ENCODE data around the gene ATXN1L.
"Not testable (repeated sequence)": the region's sequence is repeated elsewhere in the genome, so short reads cannot be mapped to it uniquely, and the experiment has no call there.

The ATXN1L gene

DNA sequence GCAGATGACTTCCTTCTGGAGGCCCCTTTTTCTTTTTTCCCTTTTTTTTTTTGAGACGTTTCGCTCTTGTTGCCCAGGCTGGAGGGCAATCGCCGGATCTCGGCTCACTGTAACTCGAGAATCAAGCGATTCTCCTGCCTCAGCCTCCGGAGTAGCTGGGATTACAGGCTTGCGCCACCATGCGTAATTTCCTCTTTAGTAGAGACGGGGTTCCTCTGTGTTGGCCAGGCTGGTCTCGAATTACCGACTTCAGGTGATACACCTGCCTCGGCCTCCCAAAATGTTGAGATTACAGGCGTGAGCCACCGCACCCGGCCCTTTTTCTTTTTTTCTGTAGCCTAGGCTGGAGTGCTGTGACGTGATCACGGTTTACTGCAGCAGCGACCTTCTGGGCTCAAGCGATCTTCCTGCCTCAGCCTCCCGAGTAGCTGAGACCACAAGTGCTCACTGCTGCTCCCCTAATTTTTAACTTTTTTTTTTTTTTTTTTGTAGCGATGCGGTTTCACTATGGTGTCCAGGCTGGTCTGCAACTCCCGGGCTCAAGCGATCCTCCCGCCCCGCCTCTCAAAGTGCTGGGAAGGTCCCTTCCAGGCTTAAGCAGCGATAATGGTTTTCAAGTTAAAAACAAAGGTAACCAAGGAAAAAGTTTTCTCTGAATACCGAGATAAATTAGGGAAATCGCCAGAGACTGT, 48.6 kb downstream of the ATXN1L start:
- peak in 11 of 14 donors; percentile 23 to 59 (median 40) for DNase-seq

DNA sequence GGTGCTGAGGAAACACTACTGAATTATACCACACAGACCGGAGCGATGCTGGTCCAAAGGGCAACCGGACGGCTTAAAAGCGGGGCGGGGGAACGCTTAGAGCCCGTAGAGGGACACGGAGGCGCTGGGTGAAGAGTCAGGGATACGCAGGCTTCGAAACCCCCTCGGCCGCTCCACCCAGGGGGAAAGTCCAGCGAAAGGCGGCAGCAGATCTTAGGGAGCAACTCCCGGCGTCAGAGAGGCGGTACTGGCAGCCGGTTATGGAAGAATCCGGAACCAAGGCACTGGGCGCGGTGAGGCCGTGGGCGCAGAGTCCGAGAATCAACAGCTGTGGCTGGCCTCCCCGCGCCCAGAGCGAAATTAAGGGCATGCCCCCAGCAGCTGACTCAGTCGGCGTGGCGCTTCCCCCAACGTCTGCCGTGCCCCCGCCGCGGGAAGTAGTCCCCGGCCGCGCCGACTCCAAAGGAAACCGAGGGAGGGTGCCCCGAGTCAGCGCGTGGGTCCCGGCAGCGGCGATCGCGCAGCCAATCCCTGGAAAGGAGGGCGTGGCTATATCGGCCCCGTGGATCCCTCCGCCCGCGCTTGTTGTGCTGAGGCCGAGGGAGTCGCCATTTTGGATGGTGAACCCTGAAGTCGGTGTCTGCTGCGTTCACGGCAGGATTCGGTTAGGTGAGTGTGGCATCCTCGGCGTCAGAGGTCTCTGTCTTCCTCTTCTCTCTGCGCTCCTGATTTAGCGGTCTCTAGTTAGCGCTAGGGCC, 49.3 kb downstream of the ATXN1L start, which contains the start of gene IST1:
TSS of gene IST1 (plus strand) at position 611 of the 758 bp plus-strand sequence. CDS start 20,110 bp downstream, outside the sequence.
- DNase-seq, result peak; percentile 50 to 98 (median 96)

DNA sequence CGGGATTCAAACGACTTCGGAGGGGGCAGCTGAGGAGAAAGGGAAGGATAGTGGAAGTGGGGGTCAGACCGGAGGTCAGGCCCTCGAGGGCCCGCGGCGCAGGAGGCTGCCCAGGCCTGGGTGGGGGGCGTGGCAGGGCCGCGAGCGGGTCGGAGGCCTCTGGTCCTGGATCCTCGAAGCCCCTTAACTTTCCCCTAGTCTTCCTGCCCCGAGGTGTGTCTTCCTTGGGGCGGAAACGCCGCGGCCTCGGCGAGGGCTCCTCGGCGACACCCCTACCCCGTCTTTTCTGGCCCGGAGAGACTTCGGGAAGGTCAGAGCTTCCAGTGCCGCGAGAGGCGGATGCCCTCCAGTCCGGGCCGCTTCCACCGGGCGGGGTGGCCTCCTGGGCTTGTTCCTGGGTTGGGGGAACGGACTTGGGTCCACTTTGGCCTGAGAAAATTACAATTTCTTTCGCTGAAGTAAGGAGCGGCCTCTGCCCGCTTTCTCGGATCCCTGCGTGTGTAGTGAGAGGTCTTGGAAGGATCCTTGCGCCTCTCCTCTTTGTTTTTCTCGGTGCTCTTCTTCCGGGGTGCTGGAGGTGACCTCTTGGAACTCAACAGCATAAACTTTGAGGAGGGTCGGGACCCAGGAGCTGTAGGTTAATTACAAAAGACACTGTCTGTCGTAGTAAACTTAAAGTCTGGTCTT, 50.0 kb downstream of the ATXN1L start:
- peak in 3 of 14 donors; percentile 21 to 51 (median 36) for DNase-seq

- DNase-seq, result no peak
Measured at GRCh38 chr16:71896764-71897368, 51.1 kb downstream of the ATXN1L start.

- no peak for DNase-seq
Measured at GRCh38 chr16:71899171-71899570, 53.4 kb downstream of the ATXN1L start.

GRCh38 chr16:71902656-71903365, 57.0 kb downstream of the ATXN1L start:
- no peak for DNase-seq

- no peak for DNase-seq
Measured at GRCh38 chr16:71903608-71904007, 57.8 kb downstream of the ATXN1L start.

DNA sequence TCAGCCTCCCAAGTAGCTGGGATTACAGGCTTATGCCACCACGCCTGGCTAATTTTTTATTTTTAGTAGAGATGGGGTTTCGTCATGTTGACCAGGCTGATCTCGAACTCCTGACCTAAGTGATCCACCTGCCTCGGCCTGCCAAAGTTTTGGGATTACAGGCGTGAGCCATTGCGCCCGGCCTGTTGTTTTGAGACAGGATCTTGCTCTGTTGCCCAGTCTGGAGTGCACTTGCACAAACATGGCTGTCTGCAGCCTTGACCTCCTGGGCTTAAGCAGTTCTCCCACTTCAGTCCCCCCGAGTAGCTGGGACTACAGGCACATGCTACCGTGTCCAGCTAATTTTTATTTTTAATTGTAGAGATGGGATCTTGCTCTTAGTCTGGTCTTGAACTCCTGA, 58.5 kb downstream of the ATXN1L start:
- no peak for DNase-seq

- not testable (repeated sequence) for DNase-seq
Measured at GRCh38 chr16:71905765-71906164, 60.0 kb downstream of the ATXN1L start.
